Activated T-cell treated with anti-CD3 and anti-CD28 coated beads for 1 hour (primary cell): ENCODE measurements around the gene HMGCLL1.

Source experiments
- DNase-seq: peaks from one replicate; pipeline ENCODE4 v3.0.0-alpha.2; 2020; ENCODE audit warnings: low read depth

HMGCLL1 gene

GRCh38 chr6:55443238-55444134, 135.5 kb downstream of the HMGCLL1 start:
- DNase-seq: no peak

GRCh38 chr6:55438203-55438602, 140.8 kb downstream of the HMGCLL1 start:
- DNase-seq: no peak

GRCh38 chr6:55437141-55437540, 141.9 kb downstream of the HMGCLL1 start:
- DNase-seq: no peak

GRCh38 chr6:55433446-55434130, 145.4 kb downstream of the HMGCLL1 start:
- DNase-seq: no peak

- no peak for DNase-seq
These were observed 155.1 kb downstream of the HMGCLL1 start for GRCh38 chr6:55423933-55424332.

GRCh38 chr6:55410674-55411073, 168.3 kb downstream of the HMGCLL1 start:
- DNase-seq: no peak

GRCh38 chr6:55405474-55406235, 173.3 kb downstream of the HMGCLL1 start:
- DNase-seq: no peak

GRCh38 chr6:55399351-55399750, 179.6 kb downstream of the HMGCLL1 start:
- DNase-seq: no peak

GRCh38 chr6:55397986-55398385, 181.0 kb downstream of the HMGCLL1 start:
- DNase-seq: no peak

GRCh38 chr6:55395871-55396270, 183.1 kb downstream of the HMGCLL1 start:
- no peak for DNase-seq

GRCh38 chr6:55388211-55388610, 190.8 kb downstream of the HMGCLL1 start:
- no peak for DNase-seq
